Measurements from ENCODE around the gene HTR3A. TPM values are rescaled to one million over a fixed set of nuclear protein-coding genes. Genes with fewer than 3 reads are reported as not detected.

The HTR3A gene
- total RNA-seq, 4 donors from 2014 or later: 0.54 to 0.77 TPM; not detected in 2

DNA sequence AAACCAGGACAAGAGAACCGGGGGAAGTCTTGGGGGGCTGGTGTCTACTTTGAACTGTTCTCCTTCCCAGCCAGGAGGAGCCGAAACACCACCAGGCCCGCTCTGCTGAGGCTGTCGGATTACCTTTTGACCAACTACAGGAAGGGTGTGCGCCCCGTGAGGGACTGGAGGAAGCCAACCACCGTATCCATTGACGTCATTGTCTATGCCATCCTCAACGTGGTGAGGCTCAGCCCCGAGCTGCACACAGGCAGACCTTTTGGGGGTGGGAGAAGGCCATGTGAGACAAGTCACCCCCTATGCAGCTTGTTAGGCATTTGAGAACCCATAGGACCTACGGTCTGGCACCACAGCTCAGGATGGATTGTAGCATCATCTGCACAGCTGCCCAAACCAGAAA, 2.8 kb downstream of the HTR3A start:
- H3K27me3 ChIP-seq: peaks cover 56% of the 10 kb centered on the region
- no peak for TF ChIP-seq POLR2AphosphoS5 (IDR thresholded peaks at IDR 0.05)
- 83% methylated on average over 1 of the region's 11 CpGs; no CpG with 5 or more reads in 1 of the 2 donors for WGBS, 2 donors (ENCODE audit: low coverage in 1 of 2)

DNA sequence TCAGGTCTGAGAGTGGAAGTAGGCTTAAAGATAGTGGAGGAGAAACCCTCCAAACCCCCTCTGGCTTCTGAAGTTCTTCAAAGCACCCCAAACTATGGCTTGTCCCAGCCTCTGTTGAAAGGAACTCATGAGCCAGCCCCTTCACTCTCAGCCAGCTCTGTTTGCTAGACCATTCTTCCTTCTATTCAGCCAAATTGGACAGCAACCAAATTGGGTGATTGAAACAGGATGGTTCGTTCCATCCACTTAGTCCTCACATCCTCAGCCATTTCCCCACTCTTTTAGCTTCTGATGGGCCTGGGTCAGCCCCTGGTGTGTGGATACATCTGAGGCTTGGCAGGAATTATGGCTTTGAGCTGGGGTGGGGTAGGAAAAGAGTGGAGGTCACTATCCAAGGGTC, 4.5 kb downstream of the HTR3A start:
- Histone ChIP-seq H3K9me3 (no peaks in the 10 kb centered on the region), H3K27ac (no peak overlapping the region), H3K4me1 (peaks cover 0 to 6% (median 0%) of the 10 kb centered on the region in 3 donors), H3K4me3 (no peak overlapping the region), H3K27me3 (peaks cover 65% of the 10 kb centered on the region), H3K36me3 (no peaks in the 10 kb centered on the region)
- no peak for ATAC-seq
- TF ChIP-seq POLR2AphosphoS5 (IDR thresholded peaks at IDR 0.05): no peak
- no peak for TF ChIP-seq POLR2A (IDR thresholded peaks at IDR 0.05)
- TF ChIP-seq, protein P1, sequence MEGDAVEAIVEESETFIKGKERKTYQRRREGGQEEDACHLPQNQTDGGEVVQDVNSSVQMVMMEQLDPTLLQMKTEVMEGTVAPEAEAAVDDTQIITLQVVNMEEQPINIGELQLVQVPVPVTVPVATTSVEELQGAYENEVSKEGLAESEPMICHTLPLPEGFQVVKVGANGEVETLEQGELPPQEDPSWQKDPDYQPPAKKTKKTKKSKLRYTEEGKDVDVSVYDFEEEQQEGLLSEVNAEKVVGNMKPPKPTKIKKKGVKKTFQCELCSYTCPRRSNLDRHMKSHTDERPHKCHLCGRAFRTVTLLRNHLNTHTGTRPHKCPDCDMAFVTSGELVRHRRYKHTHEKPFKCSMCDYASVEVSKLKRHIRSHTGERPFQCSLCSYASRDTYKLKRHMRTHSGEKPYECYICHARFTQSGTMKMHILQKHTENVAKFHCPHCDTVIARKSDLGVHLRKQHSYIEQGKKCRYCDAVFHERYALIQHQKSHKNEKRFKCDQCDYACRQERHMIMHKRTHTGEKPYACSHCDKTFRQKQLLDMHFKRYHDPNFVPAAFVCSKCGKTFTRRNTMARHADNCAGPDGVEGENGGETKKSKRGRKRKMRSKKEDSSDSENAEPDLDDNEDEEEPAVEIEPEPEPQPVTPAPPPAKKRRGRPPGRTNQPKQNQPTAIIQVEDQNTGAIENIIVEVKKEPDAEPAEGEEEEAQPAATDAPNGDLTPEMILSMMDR (IDR thresholded peaks at IDR 0.05): no peak
- WGBS, 2 donors (ENCODE audit: low coverage in 1 of 2): 33% methylated on average over 1 of the region's 1 CpG; no CpG with 5 or more reads in 1 of the 2 donors

More for the DNA sequence above, 2.8 kb downstream of the HTR3A start:
- no peak overlapping the region for H3K4me3 ChIP-seq
- no peaks in the 10 kb centered on the region for H3K36me3 ChIP-seq
- ATAC-seq: no peak
- H3K27ac ChIP-seq: no peak overlapping the region
- H3K4me1 ChIP-seq: peaks cover 0 to 6% (median 0%) of the 10 kb centered on the region in 3 donors
- H3K9me3 ChIP-seq: no peaks in the 10 kb centered on the region

- Histone ChIP-seq H3K27ac (no peak overlapping the region), H3K4me3 (no peak overlapping the region), H3K36me3 (no peaks in the 10 kb centered on the region), H3K9me3 (no peaks in the 10 kb centered on the region), H3K27me3 (peaks cover 63% of the 10 kb centered on the region), H3K4me1 (no peaks in the 10 kb centered on the region)
- WGBS, 2 donors (ENCODE audit: low coverage in 1 of 2): 68 to 71% methylated on average over 3 to 4 of the region's 6 CpGs
- ATAC-seq: no peak
- TF ChIP-seq, protein P1 (IDR thresholded peaks at IDR 0.05): no peak
- TF ChIP-seq EP300 (IDR thresholded peaks at IDR 0.05) (no peak), POLR2A (IDR thresholded peaks at IDR 0.05) (no peak), POLR2AphosphoS5 (IDR thresholded peaks at IDR 0.05) (no peak)
Measured at GRCh38 chr11:113980785-113981184, 5.9 kb downstream of the HTR3A start.

DNA sequence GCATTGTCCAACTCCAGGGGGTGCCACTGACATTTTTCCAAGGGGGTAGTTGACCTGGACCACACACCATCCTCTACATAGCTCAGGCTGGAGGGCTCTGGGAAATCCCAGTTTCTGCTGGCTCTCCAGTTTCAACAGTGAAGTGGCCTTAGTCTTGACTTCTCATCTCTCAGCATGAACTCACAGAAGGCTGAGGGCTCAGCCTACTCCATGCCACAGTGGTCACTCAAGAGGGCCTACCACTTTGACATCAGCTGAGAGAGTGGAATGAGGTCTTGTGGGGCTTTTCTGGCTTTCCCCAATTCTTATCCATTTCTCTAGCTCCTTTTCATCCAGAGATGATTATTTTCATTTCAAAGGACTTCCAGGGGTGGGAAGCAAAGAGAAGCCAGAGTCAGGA, 7.4 kb downstream of the HTR3A start:
- Histone ChIP-seq H3K27me3 (peaks cover 71% of the 10 kb centered on the region), H3K4me3 (no peak overlapping the region), H3K9me3 (no peaks in the 10 kb centered on the region), H3K27ac (no peak overlapping the region), H3K4me1 (no peaks in the 10 kb centered on the region), H3K36me3 (no peaks in the 10 kb centered on the region)
- no peak for ATAC-seq
- no peak for TF ChIP-seq POLR2AphosphoS5 (IDR thresholded peaks at IDR 0.05)
- no peak for TF ChIP-seq POLR2A (IDR thresholded peaks at IDR 0.05)
- TF ChIP-seq, protein P1 (IDR thresholded peaks at IDR 0.05): no peak
- no peak for TF ChIP-seq EP300 (IDR thresholded peaks at IDR 0.05)

DNA sequence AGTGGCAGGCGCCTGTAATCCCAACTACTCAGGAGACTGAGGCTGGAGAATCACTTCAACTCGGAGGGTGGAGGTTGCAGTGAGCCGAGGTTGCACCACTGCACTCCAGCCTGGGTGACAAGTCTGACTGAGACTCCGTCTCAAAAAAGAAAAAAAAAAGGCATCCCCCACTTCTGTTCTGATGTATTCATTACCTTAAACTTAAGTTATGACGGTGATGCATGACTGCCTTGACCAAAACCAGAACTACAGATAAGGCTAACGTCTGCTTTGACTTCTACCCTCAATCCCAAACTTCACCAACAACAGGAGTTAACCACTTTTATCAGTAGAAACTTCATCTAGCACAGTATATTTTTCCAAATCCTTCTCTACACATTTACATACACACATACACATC, 9.9 kb downstream of the HTR3A start:
- H3K4me1 ChIP-seq: no peaks in the 10 kb centered on the region
- peaks cover 55% of the 10 kb centered on the region for H3K27me3 ChIP-seq
- no peak for ATAC-seq
- 63 to 66% methylated on average over 3 to 6 of the region's 6 CpGs for WGBS, 2 donors (ENCODE audit: low coverage in 1 of 2)
- no peaks in the 10 kb centered on the region for H3K9me3 ChIP-seq
- H3K27ac ChIP-seq: no peak overlapping the region
- no peak for TF ChIP-seq EP300 (IDR thresholded peaks at IDR 0.05)
- TF ChIP-seq, protein P1 (IDR thresholded peaks at IDR 0.05): no peak
- no peak overlapping the region for H3K4me3 ChIP-seq
- H3K36me3 ChIP-seq: no peaks in the 10 kb centered on the region
